Myocyte (in vitro differentiated cells): ENCODE data around the gene POMP. TPM values are rescaled to one million over a fixed set of nuclear protein-coding genes. Genes with fewer than 3 reads are reported as not detected.
"Not testable (repeated sequence)": the region's sequence is repeated elsewhere in the genome, so short reads cannot be mapped to it uniquely, and the experiment has no call there.

ENCODE experiments used
- DNase-seq: peaks from one replicate; pipeline ENCODE4 v3.0.0-alpha.2; 2012; ENCODE audit warnings: low read depth
- total RNA-seq: library from RNA; depleted of rRNA; stranded (reverse); fragments of >200 nt; gene quantifications from 2 replicates; pipeline ENCODE4 v1.2.3, GENCODE V29; 2014

POMP gene
- total RNA-seq, 1 donor from 2014 or later: 152 TPM

DNA sequence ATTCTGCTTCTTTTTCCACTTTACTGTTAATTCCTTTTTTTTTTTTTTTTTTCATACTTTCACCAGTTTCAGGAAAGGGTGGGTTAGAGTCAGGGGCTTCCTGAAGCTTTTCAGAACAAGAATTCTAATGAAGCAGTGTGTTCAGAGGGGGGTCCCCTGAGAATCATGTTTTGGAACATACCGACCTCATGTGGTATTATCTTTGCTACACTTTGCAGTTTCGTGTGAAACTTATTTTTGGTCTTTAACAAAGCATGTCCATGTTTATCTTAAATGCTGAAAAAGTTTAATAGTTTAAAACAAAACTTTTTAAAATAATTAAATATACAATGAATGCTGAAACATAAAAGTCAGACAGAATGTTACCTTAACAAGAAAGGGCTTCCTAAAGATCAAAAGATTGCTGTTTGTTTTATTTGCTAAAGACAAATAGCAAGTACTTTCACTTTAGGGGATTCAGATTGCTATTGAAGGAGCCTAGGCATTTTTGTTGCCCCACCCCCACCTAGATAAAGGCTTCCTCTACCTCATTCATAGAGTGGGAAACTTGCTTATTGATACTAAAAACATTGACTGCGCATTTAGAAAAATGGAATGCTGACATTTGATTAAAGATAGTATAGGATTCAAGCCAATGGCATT lies 21.1 kb upstream of the POMP start:
- DNase-seq: no peak

DNA sequence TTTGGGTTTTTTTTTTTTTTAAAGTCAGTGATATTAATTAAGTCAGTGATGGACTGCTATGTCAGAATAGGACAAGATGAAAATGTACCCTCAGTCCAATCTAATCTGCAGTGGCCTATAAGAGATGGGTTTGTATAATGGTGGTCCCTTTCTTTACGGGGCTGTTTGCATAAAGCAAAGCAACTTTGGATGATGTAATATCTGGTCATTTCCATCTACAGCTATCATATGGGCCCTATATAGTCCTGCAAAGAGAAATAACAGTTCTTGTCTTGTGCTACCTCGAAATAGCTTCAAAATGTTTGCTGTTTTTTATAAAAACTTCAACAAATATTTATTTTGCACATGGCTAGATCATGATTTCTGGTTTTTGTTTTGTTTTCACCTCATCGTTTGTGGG lies 20.2 kb upstream of the POMP start:
- DNase-seq: no peak

DNA sequence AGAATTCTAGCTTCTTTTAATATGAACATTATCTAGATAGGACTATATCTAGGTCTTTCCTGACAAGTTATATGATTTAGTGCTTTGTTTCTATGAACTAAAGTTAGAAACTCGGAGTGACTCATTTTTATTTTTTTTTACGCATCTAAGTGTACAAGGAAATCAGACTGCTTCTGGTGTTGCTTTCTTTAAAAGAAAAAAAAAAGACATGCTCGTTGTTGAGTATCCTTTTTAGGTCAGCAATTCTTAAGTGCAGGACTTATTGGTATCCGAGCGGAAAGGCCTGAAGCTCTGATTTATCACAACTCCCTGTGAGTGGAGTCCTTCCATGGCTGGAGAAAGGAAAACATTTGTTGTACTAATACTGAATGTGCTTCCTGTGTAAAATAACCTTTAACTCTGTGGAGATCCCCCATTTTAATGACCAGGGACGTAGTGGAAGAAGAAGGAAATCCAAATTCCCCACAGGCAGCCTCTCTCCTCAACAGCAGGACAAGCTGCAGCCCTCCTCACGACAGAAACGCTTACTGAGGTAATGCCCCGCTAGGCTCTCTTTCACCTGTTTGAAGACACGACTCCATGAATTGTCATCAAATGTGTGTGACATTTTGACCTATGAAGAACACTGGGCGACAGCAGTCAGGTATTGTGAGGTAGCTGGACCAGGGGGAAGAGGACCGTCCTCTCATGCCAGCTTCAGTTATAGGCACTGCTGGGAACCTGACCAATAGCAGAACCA lies 17.9 kb upstream of the POMP start:
- DNase-seq: no peak

DNA sequence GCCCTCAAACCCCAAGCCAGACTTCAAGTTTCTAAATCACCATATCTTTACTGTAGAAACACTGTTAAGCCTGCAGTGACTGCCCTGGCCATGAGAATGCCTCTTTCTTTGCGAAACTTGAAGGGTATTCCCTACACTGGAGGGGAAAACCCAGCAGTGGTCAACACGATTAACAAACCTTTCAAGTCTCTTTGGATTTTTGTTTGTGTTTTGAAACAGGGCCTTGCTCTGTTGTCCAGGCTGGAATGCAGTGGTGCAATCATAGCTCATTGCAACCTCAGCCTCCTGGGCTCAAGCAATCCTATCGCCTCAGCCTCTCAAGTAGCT lies 17.4 kb upstream of the POMP start:
- DNase-seq: no peak

- no peak for DNase-seq
These were observed 8.6 kb upstream of the POMP start for GRCh38 chr13:28650284-28650683.

GRCh38 chr13:28651810-28652401 lies 7.0 kb upstream of the POMP start:
- DNase-seq: no peak

DNA sequence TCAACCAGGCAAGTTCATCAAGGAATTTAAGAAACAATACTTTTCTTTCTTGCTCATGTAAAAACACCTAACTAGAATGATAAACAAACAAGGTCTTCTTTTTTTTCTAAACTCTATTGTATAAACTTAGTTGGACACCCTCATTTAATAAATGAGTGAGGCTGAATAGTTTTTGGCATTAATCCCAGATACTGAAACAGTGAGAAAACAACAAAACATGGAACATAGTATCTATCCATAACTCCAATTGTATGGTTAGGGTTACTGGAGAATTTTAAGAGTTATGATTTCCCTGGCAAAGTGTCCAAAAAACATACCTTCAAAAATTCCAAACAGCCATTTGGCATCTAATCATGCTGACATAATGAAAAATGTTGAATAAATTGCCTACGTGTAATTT lies 5.8 kb upstream of the POMP start:
- DNase-seq: no peak

GRCh38 chr13:28654276-28654675 lies 4.7 kb upstream of the POMP start:
- DNase-seq: no peak

- DNase-seq: peak; percentile 21
These were observed 3.4 kb upstream of the POMP start for GRCh38 chr13:28655561-28655960.

GRCh38 chr13:28657784-28658538 lies 969 bp upstream of the POMP start:
- peak; percentile 14 for DNase-seq

DNA sequence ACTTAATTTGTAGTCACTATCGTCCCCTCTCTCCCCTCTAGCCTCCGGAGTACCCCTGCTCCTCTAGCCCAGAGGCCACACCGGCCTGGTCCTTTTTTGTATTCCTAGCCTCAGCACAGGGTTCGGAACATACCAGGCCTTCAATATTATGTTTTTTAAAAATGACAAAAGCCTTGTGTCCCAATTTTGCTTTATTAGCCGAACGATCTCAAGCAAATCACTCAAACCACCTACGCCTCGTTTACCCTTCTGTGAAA lies 463 bp upstream of the POMP start:
- no peak for DNase-seq

DNA sequence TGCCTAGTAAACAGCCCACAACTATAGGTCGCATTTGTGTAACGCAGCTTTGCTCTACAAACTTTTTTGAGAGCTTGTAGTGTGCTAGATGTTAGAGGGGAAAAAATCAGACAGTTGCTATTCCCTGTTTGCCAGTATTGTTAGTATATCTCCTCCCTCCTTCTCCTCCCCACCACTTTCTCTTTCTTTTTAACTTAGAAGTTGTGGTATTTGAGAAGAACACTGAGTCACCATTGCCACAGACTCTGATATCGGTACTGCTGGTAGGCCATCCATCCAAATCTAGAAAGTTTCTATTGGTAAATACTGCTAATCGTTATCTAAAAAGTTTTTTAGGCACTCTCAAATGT lies 666 bp downstream of the POMP start:
- no peak for DNase-seq

DNA sequence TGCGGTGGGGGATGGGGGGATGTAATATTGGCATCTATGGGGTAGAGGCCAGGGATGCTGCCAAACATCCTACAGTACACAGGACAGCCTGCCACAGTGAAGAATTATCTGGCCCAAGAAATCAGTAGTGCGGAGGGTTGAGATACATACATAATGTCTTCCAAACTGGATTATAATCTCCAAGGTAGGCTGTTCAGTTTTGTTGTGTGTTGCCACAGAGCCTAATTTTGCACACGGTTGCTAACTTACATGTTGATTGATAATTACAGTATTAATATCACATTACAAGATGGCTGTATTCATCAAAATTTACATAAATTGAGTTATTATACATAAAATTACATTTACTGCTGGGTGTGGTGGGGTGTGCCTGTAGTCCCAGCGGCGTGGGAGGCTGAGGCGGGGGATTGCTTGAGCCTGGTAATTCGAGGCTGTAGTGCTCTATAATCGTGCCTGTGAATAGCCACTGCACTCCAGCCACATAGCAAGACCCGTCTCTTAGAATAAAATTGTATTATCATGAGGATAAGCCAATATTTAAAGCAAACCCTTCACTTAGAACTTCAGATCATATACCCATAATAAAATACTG lies 8.1 kb downstream of the POMP start:
- no peak for DNase-seq

- no peak for DNase-seq
These were observed 12.3 kb downstream of the POMP start for GRCh38 chr13:28671126-28671792.

DNA sequence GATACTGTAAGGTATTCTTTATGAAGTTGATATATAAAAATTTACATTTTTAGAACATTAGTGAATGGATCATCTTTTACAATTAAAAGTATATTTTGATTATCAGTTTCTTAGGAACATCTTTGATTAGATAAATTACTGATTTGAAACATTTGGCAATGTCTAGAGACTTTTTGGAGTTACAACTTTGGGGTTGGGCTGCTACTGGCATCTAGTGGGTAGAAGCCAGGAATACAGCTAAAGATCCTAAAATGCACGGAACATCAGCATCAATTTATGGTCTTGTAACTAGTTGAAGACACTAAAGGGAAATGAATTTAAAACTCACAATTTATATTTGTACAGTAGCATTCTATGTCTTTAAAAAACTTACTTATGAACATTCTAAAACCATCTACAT lies 19.9 kb downstream of the POMP start:
- DNase-seq: no peak

DNA sequence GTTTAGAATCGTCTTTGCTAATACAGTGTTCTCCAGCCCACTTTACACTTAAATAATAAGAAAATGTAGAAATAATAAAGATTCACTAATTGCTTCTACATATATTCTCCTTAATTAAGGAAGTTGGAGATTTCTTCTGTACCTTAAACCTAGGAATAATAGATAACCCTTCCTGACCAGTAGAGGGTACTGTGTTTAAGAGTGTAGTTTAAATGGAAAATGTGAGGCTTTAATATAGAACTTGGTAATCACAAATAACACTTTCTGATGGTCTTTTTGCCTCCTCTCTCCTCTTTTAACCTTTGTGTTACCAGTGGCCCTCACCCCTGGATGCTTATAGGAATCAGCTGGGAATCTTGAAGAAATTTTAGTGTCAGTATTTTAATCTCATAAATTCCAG lies 20.7 kb downstream of the POMP start:
- DNase-seq: peak; percentile 20

DNA sequence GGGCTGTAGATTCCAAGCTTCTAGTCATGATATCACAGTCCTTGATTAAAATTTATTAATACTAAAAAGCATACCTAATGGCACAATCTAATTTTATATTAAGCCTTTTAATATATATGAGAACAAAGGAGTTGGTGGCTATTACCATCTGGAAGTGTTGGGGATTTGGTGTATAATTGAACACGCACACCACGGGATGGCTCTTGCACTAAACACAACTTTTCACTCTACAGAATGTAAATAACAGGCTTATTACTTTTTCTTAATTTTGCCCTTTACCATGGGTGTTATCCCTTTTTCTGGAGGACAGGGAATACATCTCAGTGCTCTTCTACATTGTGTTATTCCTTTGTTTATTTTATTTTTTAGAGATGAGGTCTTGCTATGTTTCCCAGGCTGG lies 21.6 kb downstream of the POMP start:
- no peak for DNase-seq

- not testable (repeated sequence) for DNase-seq
These were observed 24.2 kb downstream of the POMP start for GRCh38 chr13:28683169-28683568.

DNA sequence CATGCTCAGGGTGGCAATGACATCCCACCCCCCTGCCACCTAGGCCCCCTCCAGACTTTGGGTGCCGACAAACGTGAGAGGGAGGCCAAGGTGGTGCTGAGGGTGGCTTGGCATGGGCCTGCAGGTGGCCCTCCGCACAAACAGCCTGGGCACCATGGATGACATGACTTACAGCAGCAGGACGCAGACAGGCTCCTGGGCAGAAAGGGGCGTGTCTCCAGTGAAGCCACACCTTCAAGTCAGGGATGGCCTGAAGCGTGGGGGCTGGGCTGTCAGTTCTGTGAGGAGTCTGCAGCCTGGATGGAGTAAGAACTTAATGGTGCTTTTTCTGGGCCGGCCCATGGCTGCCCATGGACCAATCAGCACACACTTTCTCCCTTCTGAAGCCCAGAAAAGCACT lies 25.3 kb downstream of the POMP start:
- no peak for DNase-seq

DNA sequence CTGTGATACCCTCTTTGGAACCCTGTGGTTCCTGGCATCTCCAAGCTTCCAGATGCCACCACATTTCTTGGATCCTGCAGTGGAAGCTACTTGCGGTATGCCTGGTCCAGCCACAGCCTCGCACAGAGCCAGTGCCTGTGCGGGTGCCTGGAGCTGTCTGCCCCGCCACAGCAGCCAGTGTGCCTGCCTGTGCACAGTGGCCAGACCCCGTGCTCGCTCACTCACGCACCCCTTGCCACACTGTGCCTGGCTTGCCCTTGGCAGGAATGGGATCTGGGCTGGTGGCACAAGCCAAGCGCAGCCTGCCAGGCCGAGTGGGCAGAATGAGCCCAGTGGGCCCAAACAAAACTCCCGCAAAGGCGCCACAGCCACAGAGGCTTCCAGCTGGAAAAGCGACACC lies 26.2 kb downstream of the POMP start:
- no peak for DNase-seq

DNA sequence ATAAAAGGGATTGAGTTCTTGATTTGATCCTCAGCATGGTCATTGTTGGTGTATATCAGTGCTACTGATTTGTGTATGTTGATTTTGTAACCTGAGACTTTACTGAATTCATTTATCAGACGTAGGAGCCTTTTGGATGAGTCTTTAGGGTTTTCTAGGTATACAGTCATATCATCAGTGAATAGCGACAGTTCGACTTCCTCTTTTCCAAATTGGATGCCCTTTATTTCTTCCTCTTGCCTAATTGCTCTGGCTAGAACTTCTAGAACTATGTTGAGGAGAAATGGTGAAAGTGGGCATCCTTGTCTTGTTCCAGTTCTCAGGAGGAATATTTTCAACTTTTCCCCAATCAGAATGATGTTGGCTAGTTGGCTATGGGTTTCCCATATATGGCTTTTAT lies 27.0 kb downstream of the POMP start:
- DNase-seq: no peak
